D721Med (cell line): ENCODE data around the gene IZUMO1.
"Not testable (repeated sequence)": the region's sequence is repeated elsewhere in the genome, so short reads cannot be mapped to it uniquely, and the experiment has no call there.

Experiments
- DNase-seq: peaks from one replicate; pipeline ENCODE4 v3.0.0; 2011; ENCODE audit warnings: low spot score; ENCODE audit not compliant: insufficient read length
- FAIRE-seq: peaks from 2 replicates; lab custom pipeline; 2011; peaks lifted over from hg19 to GRCh38; lab: Jason Lieb, UNC
- TF ChIP-seq, protein P1 (sequence below): IDR thresholded peaks from 2 replicates; pipeline ENCODE4 v1.5.1; 2012; ENCODE audit warnings: mild to moderate bottlenecking, control low read depth; ENCODE audit not compliant: insufficient read depth; ENCODE audit errors: missing control alignments

Gene IZUMO1

DNA sequence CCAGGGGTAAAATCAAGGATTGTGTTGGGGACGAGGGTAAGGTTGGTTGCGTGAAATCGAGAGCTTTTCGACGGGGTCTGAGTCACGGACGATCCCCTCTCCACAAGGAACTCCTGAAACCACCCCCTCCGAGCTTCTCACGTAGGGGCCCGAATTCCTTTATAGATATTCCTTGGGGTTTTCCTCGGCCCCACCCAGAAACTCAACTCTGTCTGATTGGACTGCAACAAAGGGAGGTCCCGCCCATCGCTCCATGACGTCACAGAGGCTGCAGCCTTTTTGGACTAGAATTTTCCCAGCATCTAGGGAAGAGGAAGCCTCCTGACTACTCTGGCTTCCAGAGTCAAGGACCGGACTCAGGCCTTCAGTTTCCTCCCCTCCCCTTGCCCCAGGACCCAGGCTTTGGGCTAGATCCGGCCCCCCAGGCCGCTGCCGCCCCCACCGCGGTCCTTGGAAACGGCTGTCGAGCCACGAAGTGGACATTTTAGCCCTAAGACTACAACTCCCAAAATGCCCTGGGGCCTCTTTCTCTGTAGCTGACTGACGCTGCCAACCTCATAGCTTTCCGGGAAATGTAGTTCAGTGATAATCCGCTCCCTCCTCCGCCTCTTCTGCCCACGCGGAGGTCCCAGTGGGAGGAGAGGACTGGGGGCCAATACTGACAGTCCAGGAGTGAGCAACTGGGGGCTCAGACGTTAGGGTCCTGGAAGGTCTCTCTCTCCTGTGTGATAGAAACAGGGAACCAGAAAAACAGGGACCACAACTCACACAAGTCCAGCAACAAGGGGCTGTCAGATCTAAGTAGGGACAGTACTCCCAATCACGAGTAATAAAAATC, at the start of gene IZUMO1:
TSS of gene IZUMO1 (minus strand) at position 172 of the 838 bp plus-strand sequence. CDS start 1,050 bp downstream, outside the sequence.
- TF ChIP-seq, protein P1, sequence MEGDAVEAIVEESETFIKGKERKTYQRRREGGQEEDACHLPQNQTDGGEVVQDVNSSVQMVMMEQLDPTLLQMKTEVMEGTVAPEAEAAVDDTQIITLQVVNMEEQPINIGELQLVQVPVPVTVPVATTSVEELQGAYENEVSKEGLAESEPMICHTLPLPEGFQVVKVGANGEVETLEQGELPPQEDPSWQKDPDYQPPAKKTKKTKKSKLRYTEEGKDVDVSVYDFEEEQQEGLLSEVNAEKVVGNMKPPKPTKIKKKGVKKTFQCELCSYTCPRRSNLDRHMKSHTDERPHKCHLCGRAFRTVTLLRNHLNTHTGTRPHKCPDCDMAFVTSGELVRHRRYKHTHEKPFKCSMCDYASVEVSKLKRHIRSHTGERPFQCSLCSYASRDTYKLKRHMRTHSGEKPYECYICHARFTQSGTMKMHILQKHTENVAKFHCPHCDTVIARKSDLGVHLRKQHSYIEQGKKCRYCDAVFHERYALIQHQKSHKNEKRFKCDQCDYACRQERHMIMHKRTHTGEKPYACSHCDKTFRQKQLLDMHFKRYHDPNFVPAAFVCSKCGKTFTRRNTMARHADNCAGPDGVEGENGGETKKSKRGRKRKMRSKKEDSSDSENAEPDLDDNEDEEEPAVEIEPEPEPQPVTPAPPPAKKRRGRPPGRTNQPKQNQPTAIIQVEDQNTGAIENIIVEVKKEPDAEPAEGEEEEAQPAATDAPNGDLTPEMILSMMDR = no peak
- DNase-seq (peak; percentile 97), FAIRE-seq (no peak)

DNA sequence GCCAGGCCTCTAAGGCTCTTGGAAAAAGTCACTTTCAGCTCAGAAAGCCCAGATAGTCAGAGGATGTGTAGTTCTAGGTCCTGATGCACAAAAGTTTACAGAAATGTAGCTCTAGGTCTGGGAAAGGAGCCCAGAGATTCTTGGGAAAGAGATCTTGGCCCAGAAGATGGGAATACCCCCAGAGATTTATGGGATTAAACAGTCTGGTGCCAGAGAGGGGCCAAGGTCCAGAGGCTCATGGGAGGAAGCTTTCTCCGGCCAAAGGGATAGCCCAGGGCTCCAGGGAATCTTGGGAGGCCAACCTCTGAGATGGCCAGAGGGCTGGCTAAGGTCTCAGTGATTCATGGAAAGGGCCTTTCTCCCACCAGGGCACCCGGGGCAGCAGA, 49.0 kb upstream of the IZUMO1 start:
- FAIRE-seq (peak; percentile 76), DNase-seq (no peak)
- TF ChIP-seq, protein P1 = no peak

DNA sequence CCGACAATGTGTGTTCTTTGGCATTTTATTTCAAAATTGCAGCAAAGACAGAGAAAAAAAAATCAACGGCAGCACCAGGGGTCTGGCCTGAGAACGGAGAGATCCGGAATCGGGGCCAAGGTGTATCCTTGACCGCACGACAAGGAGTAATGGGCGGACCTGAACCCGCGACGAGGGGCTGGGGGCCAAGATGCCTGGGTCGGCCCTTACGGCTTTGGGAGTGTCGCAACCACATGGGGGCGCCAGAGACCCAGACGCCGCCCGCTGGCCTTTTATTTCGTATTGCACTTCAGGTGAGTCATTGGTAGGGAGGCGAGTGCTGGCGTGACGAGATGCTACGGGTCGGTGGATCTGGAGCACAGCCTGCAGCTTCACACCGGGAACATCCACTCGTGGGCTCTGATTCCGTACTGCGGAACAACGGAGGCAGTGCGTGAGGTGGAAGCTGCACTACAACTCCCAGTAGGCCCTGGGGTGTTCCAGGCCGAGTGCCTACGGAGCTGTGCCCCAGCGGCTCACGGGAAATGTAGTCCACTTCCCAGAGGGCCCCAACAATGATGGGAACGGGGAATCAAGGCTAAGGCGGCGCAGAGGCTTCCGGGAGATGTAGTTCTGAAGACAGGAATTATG, 48.5 kb upstream of the IZUMO1 start:
- DNase-seq = peak; percentile 81
- FAIRE-seq = peak; percentile 11
- TF ChIP-seq, protein P1 = peak; percentile 66

DNA sequence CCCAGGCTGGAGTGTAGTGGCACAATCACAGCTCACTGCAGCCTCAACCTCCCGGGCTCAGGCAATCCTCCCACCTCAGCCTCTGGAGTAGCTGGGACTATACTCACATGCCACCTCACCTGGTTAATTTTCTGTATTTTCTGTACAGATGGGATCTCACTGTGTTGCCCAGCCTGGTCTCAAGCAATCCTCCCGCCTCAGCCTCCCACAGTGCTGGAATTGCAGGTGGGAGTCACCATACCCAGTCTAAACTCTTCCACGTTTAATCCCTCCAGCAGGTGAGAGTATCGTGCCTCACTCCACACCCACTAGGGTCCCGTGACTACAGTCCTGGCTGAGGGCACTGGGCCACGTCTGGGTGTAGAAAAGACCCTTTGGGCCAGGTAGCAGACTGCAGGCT, 47.6 kb upstream of the IZUMO1 start:
- TF ChIP-seq, protein P1 = no peak
- no peak for DNase-seq
- no peak for FAIRE-seq

DNA sequence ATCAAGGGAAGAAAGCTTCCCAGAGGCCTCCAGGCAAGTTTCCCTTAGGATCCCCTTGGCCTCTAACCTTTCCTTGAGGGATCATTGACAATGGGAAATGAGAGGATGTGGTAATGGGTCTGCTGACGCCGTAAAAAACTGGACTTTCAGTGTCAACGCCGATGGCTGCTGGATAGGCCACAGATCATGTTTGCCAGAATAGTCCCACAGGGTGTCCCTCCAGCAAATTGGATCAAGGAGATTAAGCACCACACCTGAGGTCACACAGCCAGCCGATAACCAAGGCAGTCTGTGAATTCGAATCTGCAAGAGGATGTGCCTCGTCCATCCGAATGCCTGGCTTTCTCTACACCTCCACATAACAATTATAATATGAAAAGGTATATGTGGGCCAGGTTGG, 46.6 kb upstream of the IZUMO1 start:
- FAIRE-seq (no peak), DNase-seq (no peak)
- TF ChIP-seq, protein P1 = no peak

DNA sequence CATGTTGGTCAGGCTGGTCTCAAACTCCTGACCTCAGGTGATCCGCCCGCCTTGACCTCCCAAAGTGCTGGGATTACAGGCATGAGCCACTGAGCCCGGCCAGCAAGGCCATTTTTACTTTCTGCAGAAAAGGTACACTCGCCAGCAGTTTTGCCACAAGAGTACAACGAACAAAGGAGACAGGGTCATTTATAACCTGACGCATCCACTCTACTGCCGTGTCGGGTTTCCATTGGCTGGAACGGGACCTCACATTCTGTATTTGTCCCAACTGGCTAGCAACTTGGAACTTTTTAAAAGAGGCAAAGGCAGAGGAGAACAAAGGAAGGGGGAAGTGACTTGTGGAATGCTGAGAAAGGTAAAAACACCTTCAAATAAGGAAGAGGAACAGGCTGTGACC, 40.6 kb upstream of the IZUMO1 start:
- DNase-seq, FAIRE-seq: not testable (repeated sequence)

DNA sequence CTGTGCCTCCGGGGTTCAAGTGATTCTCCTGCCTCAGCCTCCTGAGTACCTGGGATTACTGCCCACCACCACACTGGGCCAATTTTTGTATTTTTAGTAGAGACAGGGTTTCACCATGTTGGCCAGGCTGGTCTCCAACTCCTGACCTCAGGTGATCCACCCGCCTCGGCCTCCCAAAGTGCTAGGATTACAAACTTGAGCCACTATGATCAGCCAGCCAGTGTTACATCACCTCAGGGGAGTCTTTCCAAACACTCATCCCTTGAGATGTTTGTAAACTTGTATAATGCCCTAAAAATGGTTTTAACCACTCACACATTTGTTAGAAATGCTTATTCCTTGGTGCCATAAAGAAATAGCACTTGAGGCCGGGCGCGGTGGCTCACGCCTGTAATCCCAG, 39.7 kb upstream of the IZUMO1 start:
- FAIRE-seq, DNase-seq: not testable (repeated sequence)

DNA sequence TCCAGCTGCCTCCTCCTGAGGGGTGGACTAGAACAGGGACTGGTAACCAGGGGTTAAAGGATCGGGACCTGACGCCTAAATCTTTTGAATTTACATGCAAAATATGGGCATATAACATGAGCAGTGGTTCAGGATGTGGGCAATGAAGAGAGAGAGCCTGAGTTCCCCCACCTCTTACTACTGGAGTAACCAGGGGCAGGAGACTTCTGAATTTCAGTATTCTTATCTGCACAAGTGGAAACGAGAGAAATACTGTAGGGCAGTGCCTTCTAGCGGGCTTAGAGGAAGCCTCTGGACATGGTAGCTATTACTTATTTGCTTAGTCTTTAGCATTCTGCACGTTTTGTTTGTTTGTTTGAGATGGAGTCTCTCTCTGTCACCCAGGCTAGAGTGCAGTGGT, 37.8 kb upstream of the IZUMO1 start:
- DNase-seq (no peak), FAIRE-seq (no peak)
- TF ChIP-seq, protein P1 = no peak
